Measurements from ENCODE around the gene LRRTM2. TPM values are rescaled to one million over a fixed set of nuclear protein-coding genes. Genes with fewer than 3 reads are reported as not detected.

The LRRTM2 gene
- total and polyA plus RNA-seq, 2 of the 4 experiments (the other 2 are of a cell fraction), result 0.53 to 2.0 TPM

- Histone ChIP-seq H3K18ac (ENCODE audit: low read depth, low read length) (no peak overlapping the region), H3K79me1 (ENCODE audit: low read depth in 1 of 2, low read length in 2 of 2) (peaks cover 22 to 68% of the 10 kb centered on the region in 2 experiments), H4K8ac (ENCODE audit: low read depth in 2 of 2, low read length in 2 of 2) (peak overlapping the region in 1 of 2 experiments; percentile 63; a peak in 1 of 4 replicates), H3K4me3 (ENCODE audit: insufficient read depth, low read depth, low read length) (no peak overlapping the region), H3K27ac (ENCODE audit: insufficient read depth, low read length) (no peak overlapping the region), H3K27me3 (ENCODE audit: control insufficient read depth, insufficient read depth, low read length) (no peaks in the 10 kb centered on the region), H3K9ac (ENCODE audit: low read depth, low read length) (no peak overlapping the region), H2AK9ac (replicated peaks; ENCODE audit: low read depth, low read length, poor library complexity) (peak overlapping the region; percentile 30), H3K4ac (ENCODE audit: low read depth, low read length) (peak overlapping the region; percentile 70; the same call in 1 of the 2 replicates), H3K36me3 (ENCODE audit: control insufficient read depth, insufficient read depth, low read length) (peaks cover 19% of the 10 kb centered on the region), H3K14ac (replicated peaks; ENCODE audit: low read depth, low read length) (peak overlapping the region; percentile 83; the same call in 1 of the 2 replicates), H3K9me1 (ENCODE audit: insufficient read depth, low read length) (peaks cover 17% of the 10 kb centered on the region), H2BK20ac (ENCODE audit: low read depth, low read length) (no peak overlapping the region), H3K56ac (ENCODE audit: extremely low read depth, insufficient read depth, low read length) (no peak overlapping the region), H2BK120ac (ENCODE audit: low read depth, low read length) (no peak overlapping the region; the same call in 1 of the 2 replicates), H4K20me1 (ENCODE audit: insufficient read depth, low read length) (peaks cover 8% of the 10 kb centered on the region; the same call in 1 of the 2 replicates), H4K5ac (ENCODE audit: low read depth, low read length) (no peak overlapping the region), H3K4me2 (ENCODE audit: low read depth, low read length) (no peak overlapping the region), H3K9me3 (ENCODE audit: control insufficient read depth, insufficient read depth, low read length) (no peaks in the 10 kb centered on the region; the same call in 1 of the 2 replicates), H3K23ac (ENCODE audit: low read depth, low read length) (peak overlapping the region; percentile 60; the same call in 1 of the 2 replicates), H2BK15ac (ENCODE audit: low read depth, low read length) (no peak overlapping the region; the same call in 2 of the 3 replicates), H2AFZ (replicated peaks; ENCODE audit: low read length, poor library complexity) (no peak overlapping the region), H4K91ac (ENCODE audit: insufficient read depth, low read depth, low read length) (no peak overlapping the region), H3K4me1 (ENCODE audit: control insufficient read depth, insufficient read depth, low read length) (peaks cover 21% of the 10 kb centered on the region), H2AK5ac (ENCODE audit: low read depth, low read length) (peak overlapping the region; percentile 74; the same call in 1 of the 2 replicates), H2BK5ac (ENCODE audit: low read depth, low read length, poor library complexity, severe bottlenecking) (peak overlapping the region; percentile 31)
- intact Hi-C loops (cut with micrococcal nuclease), result no loop called here
- DNase-seq (peak; percentile 75), ATAC-seq (ENCODE audit: low read depth) (peak; percentile 36)
- ChIA-PET CTCF (no interaction called here), POLR2A (ENCODE audit: unreplicated experiment) (no interaction called here)
- TF ChIP-seq, protein P1, sequence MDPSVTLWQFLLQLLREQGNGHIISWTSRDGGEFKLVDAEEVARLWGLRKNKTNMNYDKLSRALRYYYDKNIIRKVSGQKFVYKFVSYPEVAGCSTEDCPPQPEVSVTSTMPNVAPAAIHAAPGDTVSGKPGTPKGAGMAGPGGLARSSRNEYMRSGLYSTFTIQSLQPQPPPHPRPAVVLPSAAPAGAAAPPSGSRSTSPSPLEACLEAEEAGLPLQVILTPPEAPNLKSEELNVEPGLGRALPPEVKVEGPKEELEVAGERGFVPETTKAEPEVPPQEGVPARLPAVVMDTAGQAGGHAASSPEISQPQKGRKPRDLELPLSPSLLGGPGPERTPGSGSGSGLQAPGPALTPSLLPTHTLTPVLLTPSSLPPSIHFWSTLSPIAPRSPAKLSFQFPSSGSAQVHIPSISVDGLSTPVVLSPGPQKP (IDR thresholded peaks at IDR 0.05; ENCODE audit: borderline replicate concordance, low read depth, low read length), result no peak
- 0 out of 2 replicates have a peak, but pooled peaks have one; percentile 26 for TF ChIP-seq FOS (IDR thresholded peaks at IDR 0.05; ENCODE audit: low read depth, low read length)
- BruUV-seq (replicated peaks), result no TSS peak
- WGBS, 2 experiments (ENCODE audit: extremely low coverage in 2 of 2, insufficient read length in 1 of 2), result no CpG with 5 or more reads among the region's 6 CpGs
- in situ Hi-C loops (cut with MboI; ENCODE audit: low sequenced_read_pairs), result no loop called here
- dilution Hi-C loops (cut with HindIII; ENCODE audit: low sequenced_read_pairs, unreplicated experiment), result no loop called here
Observed at GRCh38 chr5:138900281-138900965, 25.3 kb upstream of the LRRTM2 start.
